ENCODE data around the gene CNOT3.

Gene CNOT3

DNA sequence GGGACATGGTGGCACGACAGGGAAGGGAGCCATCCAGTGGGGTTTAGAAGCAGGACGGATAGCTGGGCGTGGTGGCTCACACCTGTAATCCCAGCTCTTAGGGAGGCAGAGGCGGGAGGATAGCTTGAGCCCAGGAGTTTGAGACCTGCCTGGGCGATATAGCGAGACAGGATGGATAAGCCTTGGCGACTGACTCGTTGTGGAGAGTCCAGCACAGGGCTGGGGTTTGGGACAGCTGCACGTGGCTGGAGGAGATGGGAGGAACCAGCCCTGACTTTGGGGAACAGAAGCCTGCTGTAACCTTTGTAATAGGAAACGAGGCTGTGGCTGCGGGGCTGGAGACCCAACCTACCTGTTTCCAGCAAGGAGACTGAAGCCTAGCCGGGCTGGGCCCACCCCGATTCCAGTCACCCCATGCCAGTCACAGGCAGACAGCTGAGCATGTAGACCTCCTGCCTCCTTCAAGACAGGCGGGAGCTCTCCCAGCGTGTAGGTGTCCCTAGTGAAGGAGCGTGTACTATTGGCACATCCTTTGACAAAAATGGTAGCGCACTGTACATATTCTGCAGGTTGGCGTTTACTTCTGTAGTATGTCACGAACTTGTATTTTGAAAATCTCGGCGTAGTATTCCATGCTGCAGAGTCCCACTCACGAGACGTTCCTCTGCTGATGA is 13.9 kb downstream of the CNOT3 start:
- DNase-seq (ENCODE audit: low read depth, low spot score), result no peak
- TF ChIP-seq FOXP2 (optimal IDR thresholded peaks at IDR 0.05; ENCODE audit: control extremely low read depth, extremely low read length, insufficient read depth) (no peak), POLR2AphosphoS5 (IDR thresholded peaks at IDR 0.05; ENCODE audit: borderline replicate concordance, low read depth, low read length) (no peak), EZH2 (IDR thresholded peaks at IDR 0.05) (no peak)

DNA sequence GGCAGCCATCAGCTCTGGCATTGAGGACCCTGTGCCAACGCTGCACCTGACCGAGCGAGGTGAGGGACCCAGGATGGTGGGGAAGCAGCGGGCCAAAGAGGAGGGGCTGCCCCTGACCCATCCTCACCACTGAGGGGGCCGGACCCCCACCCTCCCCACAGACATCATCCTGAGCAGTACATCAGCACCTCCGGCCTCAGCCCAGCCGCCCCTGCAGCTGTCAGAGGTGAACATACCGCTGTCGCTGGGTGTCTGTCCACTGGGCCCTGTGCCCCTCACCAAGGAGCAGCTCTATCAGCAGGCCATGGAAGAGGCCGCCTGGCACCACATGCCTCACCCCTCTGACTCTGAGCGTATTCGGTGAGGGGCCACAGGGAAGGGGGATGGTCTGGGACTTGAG is 14.7 kb downstream of the CNOT3 start:
- Histone ChIP-seq H3K36me3 (ENCODE audit: insufficient read depth, low read length) (peaks cover 83% of the 10 kb centered on the region), H3K9ac (ENCODE audit: insufficient read length) (no peak overlapping the region), H3K4me3 (no peak overlapping the region), H3K27ac (no peak overlapping the region), H3K9me3 (ENCODE audit: low read depth, low read length) (no peaks in the 10 kb centered on the region)
- no peak for DNase-seq (ENCODE audit: low read depth, low spot score)
- TF ChIP-seq EZH2 (IDR thresholded peaks at IDR 0.05) (no peak), POLR2AphosphoS5 (IDR thresholded peaks at IDR 0.05; ENCODE audit: borderline replicate concordance, low read depth, low read length) (no peak), FOXP2 (optimal IDR thresholded peaks at IDR 0.05; ENCODE audit: control extremely low read depth, extremely low read length, insufficient read depth) (no peak)

More for the DNA sequence above, 13.9 kb downstream of the CNOT3 start:
- no peak overlapping the region for H3K4me3 ChIP-seq
- H3K27ac ChIP-seq, result no peak overlapping the region
- H3K36me3 ChIP-seq (ENCODE audit: insufficient read depth, low read length), result peaks cover 85% of the 10 kb centered on the region
- no peaks in the 10 kb centered on the region for H3K9me3 ChIP-seq (ENCODE audit: low read depth, low read length)
- H3K9ac ChIP-seq (ENCODE audit: insufficient read length), result no peak overlapping the region

DNA sequence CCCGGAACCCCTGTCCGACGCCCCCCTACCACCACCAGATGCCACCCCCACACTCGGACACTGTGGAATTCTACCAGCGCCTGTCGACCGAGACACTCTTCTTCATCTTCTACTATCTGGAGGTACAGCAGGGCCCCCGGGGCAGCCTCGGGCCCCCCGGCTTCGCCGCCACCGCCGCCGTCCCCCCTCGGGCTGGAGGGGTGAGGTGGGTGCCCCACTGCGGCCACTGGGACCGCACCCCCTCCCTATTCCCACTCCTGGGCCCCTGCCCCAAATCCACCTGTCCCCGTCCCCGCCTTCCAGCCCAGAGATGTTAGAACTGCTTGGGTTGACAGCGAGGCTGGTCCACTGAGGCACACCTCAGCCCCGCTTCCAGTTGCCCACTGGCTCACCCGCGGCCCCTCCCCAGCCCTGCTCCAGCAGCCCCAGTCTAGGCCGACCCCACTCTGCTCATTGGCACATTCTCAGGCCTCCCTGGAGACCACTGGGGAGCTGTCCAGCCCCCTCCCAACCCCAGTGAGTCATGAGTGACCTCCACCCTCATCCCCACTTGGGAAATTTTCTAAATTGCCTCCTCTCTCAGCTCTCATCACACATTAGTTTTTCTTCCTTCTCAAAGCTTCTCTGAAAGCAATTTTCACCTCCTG is 15.4 kb downstream of the CNOT3 start:
- DNase-seq (ENCODE audit: low read depth, low spot score), result no peak
- Histone ChIP-seq H3K9me3 (ENCODE audit: low read depth, low read length) (no peaks in the 10 kb centered on the region), H3K27ac (no peak overlapping the region), H3K4me3 (no peak overlapping the region), H3K9ac (ENCODE audit: insufficient read length) (no peak overlapping the region), H3K36me3 (ENCODE audit: insufficient read depth, low read length) (peaks cover 79% of the 10 kb centered on the region)
- no peak for TF ChIP-seq FOXP2 (optimal IDR thresholded peaks at IDR 0.05; ENCODE audit: control extremely low read depth, extremely low read length, insufficient read depth)
- 0 out of 2 replicates have a peak, but pooled peaks have one; percentile 7 for TF ChIP-seq POLR2AphosphoS5 (IDR thresholded peaks at IDR 0.05; ENCODE audit: borderline replicate concordance, low read depth, low read length)

DNA sequence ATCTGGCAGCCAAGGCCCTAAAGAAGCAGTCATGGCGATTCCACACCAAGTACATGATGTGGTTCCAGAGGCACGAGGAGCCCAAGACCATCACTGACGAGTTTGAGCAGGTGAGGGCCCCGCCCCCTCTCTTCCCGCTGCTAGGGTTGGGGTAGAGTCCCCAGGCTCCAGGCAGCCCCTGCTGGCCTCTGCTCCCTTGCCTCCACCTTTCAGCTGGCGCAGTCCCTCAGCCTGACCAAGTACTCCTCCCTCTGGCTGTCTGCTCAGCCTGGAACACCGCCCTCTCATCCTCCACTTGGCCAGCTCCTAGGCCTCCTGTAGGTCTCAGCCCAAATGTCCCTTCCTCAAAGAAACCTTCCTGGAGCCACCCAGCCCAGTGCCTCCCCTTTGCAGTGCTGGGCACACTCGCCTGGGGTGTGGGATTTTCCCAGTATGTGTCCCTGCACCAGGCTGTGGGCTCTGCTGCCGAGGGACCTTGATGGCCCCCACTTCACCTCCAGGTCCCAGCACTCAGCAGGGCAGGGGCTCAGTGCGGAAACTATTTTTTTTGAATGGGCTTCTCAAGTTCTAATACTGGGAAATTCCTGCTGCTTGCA is 16.3 kb downstream of the CNOT3 start:
- Histone ChIP-seq H3K36me3 (ENCODE audit: insufficient read depth, low read length) (peaks cover 78% of the 10 kb centered on the region), H3K4me3 (no peak overlapping the region), H3K9ac (ENCODE audit: insufficient read length) (no peak overlapping the region), H3K9me3 (ENCODE audit: low read depth, low read length) (no peaks in the 10 kb centered on the region), H3K27ac (no peak overlapping the region)
- no peak for DNase-seq (ENCODE audit: low read depth, low spot score)
- TF ChIP-seq EZH2 (IDR thresholded peaks at IDR 0.05), result no peak
- peak; percentile 11; the same call in 1 of the 2 replicates for TF ChIP-seq POLR2AphosphoS5 (IDR thresholded peaks at IDR 0.05; ENCODE audit: borderline replicate concordance, low read depth, low read length)

DNA sequence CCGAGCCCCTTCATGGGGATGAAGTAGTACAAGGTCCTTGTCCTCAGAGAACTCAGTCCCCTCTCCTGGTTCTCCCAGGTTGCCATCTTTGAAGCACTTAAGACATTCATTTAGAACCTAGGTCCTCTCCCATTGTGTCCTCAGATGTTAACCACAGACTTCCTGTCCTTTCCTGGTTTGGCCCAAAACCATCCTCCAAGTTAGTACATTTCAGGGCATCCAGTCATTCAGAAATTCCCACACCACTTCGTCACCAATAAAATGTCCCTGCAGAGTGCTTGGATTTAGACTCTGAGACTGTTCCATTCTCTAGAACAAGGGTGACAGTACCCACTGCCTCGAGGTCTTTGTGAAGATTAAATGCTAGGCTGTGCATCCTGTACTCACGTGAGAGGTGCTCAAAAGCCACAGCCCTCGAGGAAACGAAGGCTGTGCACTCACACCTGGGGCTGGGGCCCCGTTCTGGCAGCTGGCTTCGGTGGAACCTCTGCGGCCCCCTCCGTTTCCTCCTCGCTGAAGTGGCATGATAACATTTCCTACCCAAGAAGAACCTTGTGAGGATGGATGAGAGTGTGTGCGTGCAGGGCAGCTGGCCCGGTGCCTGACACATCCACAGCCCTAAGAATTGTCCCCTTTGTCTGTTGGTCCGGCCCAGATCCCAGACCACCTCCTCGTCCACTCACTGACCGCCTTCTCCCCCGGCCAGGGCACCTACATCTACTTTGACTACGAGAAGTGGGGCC is 17.2 kb downstream of the CNOT3 start:
- no peak for DNase-seq (ENCODE audit: low read depth, low spot score)
- no peaks in the 10 kb centered on the region for H3K9me3 ChIP-seq (ENCODE audit: low read depth, low read length)
- H3K36me3 ChIP-seq (ENCODE audit: insufficient read depth, low read length), result peaks cover 71% of the 10 kb centered on the region
- H3K27ac ChIP-seq, result no peak overlapping the region
- no peak for TF ChIP-seq FOXP2 (optimal IDR thresholded peaks at IDR 0.05; ENCODE audit: control extremely low read depth, extremely low read length, insufficient read depth)
- no peak for TF ChIP-seq EZH2 (IDR thresholded peaks at IDR 0.05)
- TF ChIP-seq POLR2AphosphoS5 (IDR thresholded peaks at IDR 0.05; ENCODE audit: borderline replicate concordance, low read depth, low read length), result no peak
- H3K4me3 ChIP-seq, result no peak overlapping the region
- no peak overlapping the region for H3K9ac ChIP-seq (ENCODE audit: insufficient read length)

DNA sequence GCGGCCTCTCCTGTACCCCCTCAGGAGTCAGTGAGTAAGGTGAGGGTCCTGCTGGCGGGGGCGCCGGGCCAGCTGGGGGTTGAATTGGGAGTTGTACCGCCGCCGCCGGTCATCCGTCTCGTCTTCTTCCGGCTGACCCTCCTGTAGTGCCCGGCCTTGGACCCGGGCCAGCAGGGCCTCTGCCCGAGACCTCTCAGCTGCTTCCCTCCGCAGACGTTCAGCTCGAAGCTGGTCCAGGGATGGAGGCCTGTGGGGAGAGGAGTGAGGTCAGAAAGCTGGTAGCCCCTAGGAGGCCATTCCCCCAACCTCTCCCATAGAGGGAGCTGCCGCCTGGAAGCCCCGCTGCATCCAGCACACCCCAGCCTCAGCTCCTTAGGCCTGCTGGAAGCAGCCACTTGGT is 18.1 kb downstream of the CNOT3 start:
- Histone ChIP-seq H3K9ac (ENCODE audit: insufficient read length) (no peak overlapping the region), H3K9me3 (ENCODE audit: low read depth, low read length) (no peaks in the 10 kb centered on the region), H3K36me3 (ENCODE audit: insufficient read depth, low read length) (peaks cover 64% of the 10 kb centered on the region), H3K27ac (no peak overlapping the region), H3K4me3 (no peak overlapping the region)
- TF ChIP-seq EZH2 (IDR thresholded peaks at IDR 0.05) (no peak), FOXP2 (optimal IDR thresholded peaks at IDR 0.05; ENCODE audit: control extremely low read depth, extremely low read length, insufficient read depth) (no peak), POLR2AphosphoS5 (IDR thresholded peaks at IDR 0.05; ENCODE audit: borderline replicate concordance, low read depth, low read length) (no peak)
- no peak for DNase-seq (ENCODE audit: low read depth, low spot score)

DNA sequence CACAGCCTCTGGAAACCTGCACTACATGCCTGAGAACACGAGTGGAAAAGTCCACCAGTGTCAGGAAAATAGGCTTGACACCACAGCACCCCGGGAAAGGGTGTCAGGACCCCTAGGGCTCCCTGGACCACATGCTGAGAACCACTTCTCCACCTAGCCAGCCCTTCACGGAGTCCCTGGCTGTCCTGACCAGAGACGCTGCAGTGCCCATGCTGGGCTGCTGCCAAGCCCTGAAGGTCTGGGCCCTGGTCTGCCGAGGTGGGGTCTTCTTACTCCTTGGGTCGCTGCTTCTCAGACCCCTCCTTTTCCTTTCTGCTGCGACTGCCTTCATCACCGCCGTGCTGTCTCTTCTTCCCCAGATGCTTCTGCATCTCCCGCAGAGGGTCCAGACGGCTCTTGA is 18.9 kb downstream of the CNOT3 start:
- no peak for DNase-seq (ENCODE audit: low read depth, low spot score)
- no peaks in the 10 kb centered on the region for H3K9me3 ChIP-seq (ENCODE audit: low read depth, low read length)
- peaks cover 59% of the 10 kb centered on the region for H3K36me3 ChIP-seq (ENCODE audit: insufficient read depth, low read length)
- H3K4me3 ChIP-seq, result no peak overlapping the region
- no peak overlapping the region for H3K9ac ChIP-seq (ENCODE audit: insufficient read length)
- no peak overlapping the region for H3K27ac ChIP-seq
- TF ChIP-seq POLR2AphosphoS5 (IDR thresholded peaks at IDR 0.05; ENCODE audit: borderline replicate concordance, low read depth, low read length) (peak; percentile 10; the same call in 1 of the 2 replicates), EZH2 (IDR thresholded peaks at IDR 0.05) (no peak), FOXP2 (optimal IDR thresholded peaks at IDR 0.05; ENCODE audit: control extremely low read depth, extremely low read length, insufficient read depth) (no peak)

DNA sequence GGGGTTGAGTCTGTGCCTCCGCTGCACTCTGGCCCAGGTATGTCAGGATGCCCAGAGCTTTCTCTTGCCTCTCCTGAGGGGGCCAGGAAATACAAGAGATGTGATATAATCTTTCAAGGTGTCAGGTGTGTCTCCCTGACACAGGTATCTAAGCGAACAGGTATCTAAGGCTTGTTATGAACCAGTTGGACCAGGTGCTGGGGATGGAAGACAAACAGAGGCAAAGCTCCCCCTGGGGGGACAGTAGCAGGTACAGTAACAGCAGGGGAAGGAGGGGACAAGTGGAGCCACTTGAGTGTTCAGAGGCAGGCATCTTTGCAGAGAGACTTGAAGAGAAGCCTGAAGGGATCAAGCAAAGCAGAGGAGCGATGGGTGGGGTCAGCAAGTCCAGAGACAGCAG is 19.4 kb downstream of the CNOT3 start:
- Histone ChIP-seq H3K9me3 (ENCODE audit: low read depth, low read length) (no peaks in the 10 kb centered on the region), H3K27ac (no peak overlapping the region), H3K9ac (ENCODE audit: insufficient read length) (no peak overlapping the region), H3K4me3 (no peak overlapping the region), H3K36me3 (ENCODE audit: insufficient read depth, low read length) (peaks cover 55% of the 10 kb centered on the region)
- no peak for TF ChIP-seq FOXP2 (optimal IDR thresholded peaks at IDR 0.05; ENCODE audit: control extremely low read depth, extremely low read length, insufficient read depth)
- no peak for TF ChIP-seq POLR2AphosphoS5 (IDR thresholded peaks at IDR 0.05; ENCODE audit: borderline replicate concordance, low read depth, low read length)
- no peak for TF ChIP-seq EZH2 (IDR thresholded peaks at IDR 0.05)
- no peak for DNase-seq (ENCODE audit: low read depth, low spot score)

All from SK-N-MC (cell line).